SK-N-SH (cell line): ENCODE data around the gene SLC23A3. TPM values are rescaled to one million over a fixed set of nuclear protein-coding genes. Genes with fewer than 3 reads are reported as not detected.

Experiments
- CTCF ChIA-PET: fragments of 300-600, 350-600 bp; formaldehyde crosslinking; extraction: SDS; loops from one replicate; lab custom pipeline; 2021; lab: Yijun Ruan, JAX
- POLR2A ChIA-PET: fragments of 350-600 bp; sonication (Branson Sonifier 250); formaldehyde crosslinking; extraction: SDS; loops from one replicate; lab custom pipeline; 2020; ENCODE audit warnings: antibody characterized with exemption, inconsistent platforms; lab: Yijun Ruan, JAX
- DNase-seq: peaks from one replicate; pipeline ENCODE4 v3.0.0; 2012
- H2AFZ ChIP-seq: fragments of 200-600 bp; sonication (generic); 2 replicates; pipeline ENCODE4 v1.8.1; 2016; ENCODE audit warnings: antibody characterized with exemption, mild to moderate bottlenecking, low read depth
- H3F3A ChIP-seq: fragments of 200-600 bp; sonication (generic); replicated peaks from 2 replicates; pipeline ENCODE3; 2016; ENCODE audit warnings: antibody characterized with exemption, mild to moderate bottlenecking; ENCODE audit not compliant: insufficient read depth
- H3K27ac ChIP-seq, 2 experiments: fragments of 200-500 bp in 1 of 2; fragments of 200-600 bp in 1 of 2; sonication (Bioruptor generic) in 1 of 2; sonication (generic), shearing (Covaris generic) in 1 of 2; 2 replicates each; pipeline versions ENCODE4 v1.5.1 to v1.6.1; 2014 to 2016; ENCODE audit warnings: low read depth in 2 of 2, inconsistent platforms in 1 of 2, low read length in 1 of 2, mild to moderate bottlenecking in 1 of 2, mixed read lengths in 1 of 2
- H3K27me3 ChIP-seq: fragments of 200-600 bp; sonication (generic), shearing (Covaris generic); 2 replicates; pipeline ENCODE4 v1.6.1; 2016; ENCODE audit warnings: mixed run types; ENCODE audit not compliant: insufficient read depth
- H3K36me3 ChIP-seq, 2 experiments: fragments of 200-500 bp in 1 of 2; fragments of 200-600 bp in 1 of 2; sonication (Bioruptor generic) in 1 of 2; sonication (generic) in 1 of 2; replicated peaks in 1 of 2; 2 replicates each; pipeline versions ENCODE3 to v1.5.1; 2014 to 2016; ENCODE audit warnings: low read length in 1 of 2, mild to moderate bottlenecking in 1 of 2; ENCODE audit not compliant: insufficient read depth in 2 of 2, control insufficient read depth in 1 of 2
- H3K4me1 ChIP-seq, 2 experiments: fragments of 200-500 bp in 1 of 2; fragments of 200-600 bp in 1 of 2; sonication (Bioruptor generic) in 1 of 2; sonication (generic), shearing (Covaris generic) in 1 of 2; 2 replicates each; pipeline versions ENCODE4 v1.5.1 to v1.6.1; 2014 to 2016; ENCODE audit warnings: low read depth in 1 of 2, low read length in 1 of 2, mixed run types in 1 of 2; ENCODE audit not compliant: insufficient read depth in 2 of 2, control insufficient read depth in 1 of 2
- H3K4me2 ChIP-seq: fragments of 200-600 bp; sonication (generic), shearing (Covaris generic); 2 replicates; pipeline ENCODE4 v1.6.1; 2017; ENCODE audit warnings: mixed run types
- H3K4me3 ChIP-seq, 2 experiments: fragments of 200-500 bp in 1 of 2; fragments of 200-600 bp in 1 of 2; sonication (Bioruptor generic) in 1 of 2; sonication (generic), shearing (Covaris generic) in 1 of 2; 2 replicates each; pipeline versions ENCODE4 v1.5.1 to v1.8.1; 2014 to 2016; ENCODE audit warnings: low read depth in 2 of 2, inconsistent platforms in 1 of 2, low read length in 1 of 2, mild to moderate bottlenecking in 1 of 2, mixed read lengths in 1 of 2, moderate library complexity in 1 of 2
- H3K79me2 ChIP-seq: fragments of 200-600 bp; sonication (generic); 2 replicates; pipeline ENCODE4 v1.8.1; 2017; ENCODE audit warnings: mild to moderate bottlenecking; ENCODE audit not compliant: insufficient read depth
- H3K9ac ChIP-seq: fragments of 200-600 bp; sonication (generic); 2 replicates; pipeline ENCODE4 v1.6.1; 2017; ENCODE audit warnings: mixed run types
- H3K9me2 ChIP-seq: fragments of 200-600 bp; sonication (generic); 2 replicates; pipeline ENCODE4 v1.6.1; 2017; ENCODE audit warnings: mixed run types
- H3K9me3 ChIP-seq: fragments of 200-600 bp; sonication (generic); 2 replicates; pipeline ENCODE4 v1.6.1; 2017; ENCODE audit warnings: mixed run types, mild to moderate bottlenecking, moderate library complexity
- H4K20me1 ChIP-seq: fragments of 200-600 bp; sonication (generic); 2 replicates; pipeline ENCODE4 v1.6.1; 2017; ENCODE audit warnings: mild to moderate bottlenecking, mixed run types; ENCODE audit not compliant: insufficient read depth
- EP300 ChIP-seq, 2 experiments: IDR thresholded peaks; 2 replicates each; pipeline versions ENCODE4 v1.4.0 to v1.6.1; 2012; ENCODE audit warnings: borderline replicate concordance in 1 of 2, low read depth in 1 of 2, low read length in 1 of 2
- EZH2phosphoT487 ChIP-seq: fragments of 200-600 bp; sonication (generic); IDR thresholded peaks from 2 replicates; pipeline ENCODE4 v1.6.1; 2017; ENCODE audit warnings: low read depth, mixed run types, mild to moderate bottlenecking, antibody characterized with exemption, moderate library complexity, borderline replicate concordance
- GABPA ChIP-seq: IDR thresholded peaks from 2 replicates; pipeline ENCODE4 v1.4.0; 2012; ENCODE audit warnings: low read depth, mild to moderate bottlenecking
- MXI1 ChIP-seq: IDR thresholded peaks from 2 replicates; pipeline ENCODE4 v1.6.1; 2012; ENCODE audit warnings: mild to moderate bottlenecking, low read depth, low read length, improper control_type of control experiment
- NFIC ChIP-seq: IDR thresholded peaks from 2 replicates; pipeline ENCODE4 v1.4.0; 2012; ENCODE audit warnings: borderline replicate concordance
- RAD21 ChIP-seq: IDR thresholded peaks from 2 replicates; pipeline ENCODE4 v1.6.1; 2012; ENCODE audit warnings: mild to moderate bottlenecking, low read length
- RCOR1 ChIP-seq: fragments of 150-350 bp; IDR thresholded peaks from 2 replicates; pipeline ENCODE4 v1.6.1; 2017; ENCODE audit warnings: antibody characterized with exemption, low read length
- RFX5 ChIP-seq: IDR thresholded peaks from 2 replicates; pipeline ENCODE4 v1.6.1; 2012; ENCODE audit warnings: mild to moderate bottlenecking, improper control_type of control experiment, low read length
- SIN3A ChIP-seq: IDR thresholded peaks from 2 replicates; pipeline ENCODE4 v1.6.1; 2012; ENCODE audit warnings: low read depth, mild to moderate bottlenecking, low read length, moderate library complexity, borderline replicate concordance
- SMC3 ChIP-seq: IDR thresholded peaks from 2 replicates; pipeline ENCODE4 v1.6.1; 2012; ENCODE audit warnings: low read depth, low read length, improper control_type of control experiment
- WGBS: methylation state at CpG from one replicate; pipeline ENCODE4 v1.1.6; 2017; ENCODE audit warnings: low lambda C conversion rate; 5-methylcytosine and 5-hydroxymethylcytosine counted together
- polyA plus RNA-seq, 3 experiments: library from polyadenylated mRNA; depleted of rRNA; stranded (reverse); fragments of >200 nt; gene quantifications; 2 replicates each; pipeline ENCODE4 v1.2.3, GENCODE V29; 2012
- TF ChIP-seq, protein P1 (sequence below): fragments of 200-600 bp; sonication (generic); IDR thresholded peaks from 2 replicates; pipeline ENCODE4 v1.6.1; 2017; ENCODE audit warnings: antibody characterized with exemption, mild to moderate bottlenecking, moderate library complexity
- TF ChIP-seq, protein P2 (sequence below): fragments of 150-350 bp; IDR thresholded peaks from 2 replicates; pipeline ENCODE4 v1.6.1; 2017; ENCODE audit warnings: antibody characterized with exemption, low read length, low read depth, borderline replicate concordance
- TF ChIP-seq, protein P3 (sequence below): IDR thresholded peaks from 2 replicates; pipeline ENCODE4 v1.4.0; 2012; ENCODE audit warnings: low read depth, borderline replicate concordance

SLC23A3 gene
- polyA plus RNA-seq, 1 of the 3 experiments (the other 2 are of a cell fraction): 2.1 TPM

DNA sequence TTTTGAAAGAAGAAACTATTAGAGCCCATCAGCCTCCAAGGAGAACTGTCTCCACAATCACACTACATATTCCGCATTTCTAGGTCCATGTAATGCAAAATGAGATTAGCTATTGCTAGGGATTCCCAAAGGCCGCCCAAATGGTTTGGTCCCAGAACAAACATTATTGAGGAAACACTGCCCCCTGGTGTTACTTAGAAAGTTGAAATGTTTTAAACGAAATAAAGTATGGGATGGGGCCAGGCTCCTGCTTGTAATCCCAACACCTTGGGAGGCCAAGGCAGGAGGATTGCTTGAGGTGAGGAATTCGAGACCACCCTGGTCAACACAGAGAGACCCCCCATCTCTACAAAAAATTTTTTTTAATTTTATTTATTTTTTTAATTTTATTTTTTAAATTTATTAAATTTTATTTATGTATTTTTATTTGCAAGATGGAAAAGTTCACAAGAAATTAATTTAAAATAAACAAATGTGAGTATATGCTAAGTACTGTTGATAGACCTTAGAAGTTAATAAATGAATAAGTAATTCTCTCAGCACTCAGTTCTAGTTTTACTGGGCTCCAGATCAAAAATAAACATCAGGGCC lies 14.7 kb downstream of the SLC23A3 start:
- DNase-seq: peak; percentile 73
- Histone ChIP-seq H3K4me1 (peaks cover 0 to 5% of the 10 kb centered on the region in 2 experiments; a peak in 1 of 4 replicates), H3K9me3 (no peaks in the 10 kb centered on the region), H4K20me1 (no peaks in the 10 kb centered on the region), H3K9me2 (no peaks in the 10 kb centered on the region), H2AFZ (no peak overlapping the region), H3K4me2 (no peak overlapping the region), H3K79me2 (peaks cover 2% of the 10 kb centered on the region; the same call in 1 of the 2 replicates), H3F3A (peaks cover 17% of the 10 kb centered on the region)
- CTCF ChIA-PET: interaction anchor here (0.5 to 14.9 kb wide), 62 partner anchors 8 to 301 kb away, joined by 3 to 205 read pairs (median 5); partner anchors contain the start of genes CFAP65, CNPPD1 and IHH
- TF ChIP-seq SMC3 (peak; percentile 77), RCOR1 (peak; percentile 25; the same call in 1 of the 2 replicates), RAD21 (peak; percentile 90), GABPA (no peak), RFX5 (no peak)
- TF ChIP-seq, protein P1, sequence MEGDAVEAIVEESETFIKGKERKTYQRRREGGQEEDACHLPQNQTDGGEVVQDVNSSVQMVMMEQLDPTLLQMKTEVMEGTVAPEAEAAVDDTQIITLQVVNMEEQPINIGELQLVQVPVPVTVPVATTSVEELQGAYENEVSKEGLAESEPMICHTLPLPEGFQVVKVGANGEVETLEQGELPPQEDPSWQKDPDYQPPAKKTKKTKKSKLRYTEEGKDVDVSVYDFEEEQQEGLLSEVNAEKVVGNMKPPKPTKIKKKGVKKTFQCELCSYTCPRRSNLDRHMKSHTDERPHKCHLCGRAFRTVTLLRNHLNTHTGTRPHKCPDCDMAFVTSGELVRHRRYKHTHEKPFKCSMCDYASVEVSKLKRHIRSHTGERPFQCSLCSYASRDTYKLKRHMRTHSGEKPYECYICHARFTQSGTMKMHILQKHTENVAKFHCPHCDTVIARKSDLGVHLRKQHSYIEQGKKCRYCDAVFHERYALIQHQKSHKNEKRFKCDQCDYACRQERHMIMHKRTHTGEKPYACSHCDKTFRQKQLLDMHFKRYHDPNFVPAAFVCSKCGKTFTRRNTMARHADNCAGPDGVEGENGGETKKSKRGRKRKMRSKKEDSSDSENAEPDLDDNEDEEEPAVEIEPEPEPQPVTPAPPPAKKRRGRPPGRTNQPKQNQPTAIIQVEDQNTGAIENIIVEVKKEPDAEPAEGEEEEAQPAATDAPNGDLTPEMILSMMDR: peak; percentile 67
- TF ChIP-seq, all 33 proteins: peak for 4
- H3K4me3 ChIP-seq: no peak overlapping the region
- POLR2A ChIA-PET: interaction anchor here (0.6 kb wide), 1 partner anchor 160 kb away, joined by 3 read pairs; no protein-coding TSS in a partner anchor
- no peak overlapping the region for H3K9ac ChIP-seq
- no peak overlapping the region for H3K27ac ChIP-seq
- peaks cover 16 to 27% of the 10 kb centered on the region in 2 experiments for H3K36me3 ChIP-seq
- no peaks in the 10 kb centered on the region for H3K27me3 ChIP-seq
- whole genome bisulfite sequencing: 2% methylated on average over 4 of the region's 4 CpGs

DNA sequence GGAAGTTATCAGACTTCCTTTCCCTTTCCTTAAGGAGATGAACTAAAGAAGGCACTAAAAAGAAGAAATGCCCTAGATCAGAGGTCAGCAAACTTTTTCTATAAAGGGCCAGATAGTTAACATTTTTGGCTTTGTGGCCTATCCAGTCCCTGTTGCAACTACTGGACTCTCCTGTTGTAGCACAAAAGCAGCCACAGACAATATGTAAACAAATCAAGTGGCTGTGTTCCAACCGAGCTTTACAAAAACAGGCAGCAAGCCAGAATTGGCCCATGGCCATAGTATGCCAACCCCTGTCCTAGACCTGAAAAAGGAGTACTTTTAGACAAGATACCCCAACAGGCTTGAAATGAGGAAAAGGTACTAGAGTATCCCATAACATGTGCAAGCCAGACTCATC lies 20.2 kb downstream of the SLC23A3 start:
- TF ChIP-seq RFX5: no peak
- no peak for TF ChIP-seq SMC3
- no peak for TF ChIP-seq EZH2phosphoT487
- no peak for TF ChIP-seq SIN3A
- no peak for TF ChIP-seq NFIC
- no peak for TF ChIP-seq EP300 (IDR thresholded peaks at IDR 0.05; ENCODE audit: borderline replicate concordance in 1 of 2, low read depth in 1 of 2, low read length in 1 of 2)
- TF ChIP-seq, protein P2, sequence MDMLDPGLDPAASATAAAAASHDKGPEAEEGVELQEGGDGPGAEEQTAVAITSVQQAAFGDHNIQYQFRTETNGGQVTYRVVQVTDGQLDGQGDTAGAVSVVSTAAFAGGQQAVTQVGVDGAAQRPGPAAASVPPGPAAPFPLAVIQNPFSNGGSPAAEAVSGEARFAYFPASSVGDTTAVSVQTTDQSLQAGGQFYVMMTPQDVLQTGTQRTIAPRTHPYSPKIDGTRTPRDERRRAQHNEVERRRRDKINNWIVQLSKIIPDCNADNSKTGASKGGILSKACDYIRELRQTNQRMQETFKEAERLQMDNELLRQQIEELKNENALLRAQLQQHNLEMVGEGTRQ: no peak
- TF ChIP-seq, protein P3, sequence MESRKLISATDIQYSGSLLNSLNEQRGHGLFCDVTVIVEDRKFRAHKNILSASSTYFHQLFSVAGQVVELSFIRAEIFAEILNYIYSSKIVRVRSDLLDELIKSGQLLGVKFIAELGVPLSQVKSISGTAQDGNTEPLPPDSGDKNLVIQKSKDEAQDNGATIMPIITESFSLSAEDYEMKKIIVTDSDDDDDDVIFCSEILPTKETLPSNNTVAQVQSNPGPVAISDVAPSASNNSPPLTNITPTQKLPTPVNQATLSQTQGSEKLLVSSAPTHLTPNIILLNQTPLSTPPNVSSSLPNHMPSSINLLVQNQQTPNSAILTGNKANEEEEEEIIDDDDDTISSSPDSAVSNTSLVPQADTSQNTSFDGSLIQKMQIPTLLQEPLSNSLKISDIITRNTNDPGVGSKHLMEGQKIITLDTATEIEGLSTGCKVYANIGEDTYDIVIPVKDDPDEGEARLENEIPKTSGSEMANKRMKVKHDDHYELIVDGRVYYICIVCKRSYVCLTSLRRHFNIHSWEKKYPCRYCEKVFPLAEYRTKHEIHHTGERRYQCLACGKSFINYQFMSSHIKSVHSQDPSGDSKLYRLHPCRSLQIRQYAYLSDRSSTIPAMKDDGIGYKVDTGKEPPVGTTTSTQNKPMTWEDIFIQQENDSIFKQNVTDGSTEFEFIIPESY: no peak
- TF ChIP-seq MXI1: no peak
- TF ChIP-seq, all 33 proteins: peak for 0
- Histone ChIP-seq H3K4me2 (no peak overlapping the region), H3K27ac (peak overlapping the region in 1 of 2 experiments; percentile 56; a peak in 2 of 4 replicates), H3K79me2 (no peaks in the 10 kb centered on the region), H3F3A (peaks cover 5% of the 10 kb centered on the region), H3K4me1 (peaks cover 0 to 4% of the 10 kb centered on the region in 2 experiments; a peak in 1 of 4 replicates), H3K9ac (no peak overlapping the region), H4K20me1 (no peaks in the 10 kb centered on the region), H3K9me2 (no peaks in the 10 kb centered on the region), H3K4me3 (no peak overlapping the region), H2AFZ (no peak overlapping the region), H3K36me3 (peaks cover 25 to 31% of the 10 kb centered on the region in 2 experiments), H3K27me3 (no peaks in the 10 kb centered on the region), H3K9me3 (no peaks in the 10 kb centered on the region)
- WGBS: 24% methylated on average over 1 of the region's 1 CpG
- no peak for DNase-seq
- CTCF ChIA-PET: interaction anchor here (0.9 to 14.9 kb wide), 7 partner anchors 10 to 274 kb away, joined by 3 to 205 read pairs (median 9); partner anchors contain the start of genes IHH and NHEJ1
- POLR2A ChIA-PET: interaction anchor here (1.2 kb wide), 1 partner anchor 153 kb away, joined by 4 read pairs; no protein-coding TSS in a partner anchor
